Testis (tissue), 3 donors: ENCODE measurements around the gene NEURL1. TPM values are rescaled to one million over a fixed set of nuclear protein-coding genes. Genes with fewer than 3 reads are reported as not detected.

ENCODE experiments used
- DNase-seq: peaks from one replicate; pipeline ENCODE4 v3.0.0-alpha.2; 2019
- H3K27ac ChIP-seq, 2 donors: fragments of 200-600 bp; sonication (generic); one replicate each; pipeline ENCODE4 v1.5.1; 2019
- H3K27me3 ChIP-seq: fragments of 200-600 bp; sonication (generic); one replicate; pipeline ENCODE4 v1.5.1; 2019
- H3K36me3 ChIP-seq: fragments of 200-600 bp; sonication (generic); one replicate; pipeline ENCODE4 v1.5.1; 2017; ENCODE audit warnings: low read depth; ENCODE audit errors: missing control alignments
- H3K4me1 ChIP-seq: fragments of 200-600 bp; sonication (generic); one replicate; pipeline ENCODE4 v1.5.1; 2019
- H3K4me3 ChIP-seq, 2 donors: fragments of 200-600 bp; sonication (generic); one replicate each; pipeline ENCODE4 v1.5.1; 2017 to 2019
- H3K9me3 ChIP-seq: fragments of 200-600 bp; sonication (generic); one replicate; pipeline ENCODE4 v1.5.1; 2017
- POLR2A ChIP-seq: fragments of 450-650 bp; IDR thresholded peaks from one replicate; pipeline ENCODE4 v1.6.1; 2017; ENCODE audit warnings: antibody characterized with exemption, mild to moderate bottlenecking, moderate library complexity
- WGBS, 2 donors: methylation state at CpG; one replicate each; pipeline ENCODE4 v1.1.5; 2018; 5-methylcytosine and 5-hydroxymethylcytosine counted together
- intact Hi-C: fragments of 100-400 bp; cut with DNase I; formaldehyde crosslinking; loops from one replicate; pipeline ENCODE4 v1.15.1; 2023; ENCODE audit warnings: low total_unique reads
- polyA plus RNA-seq: library from polyadenylated mRNA; stranded (reverse); fragments of 350-450 nt; fragmentation: Illumina TruSeq; extraction: RNeasy Lipid Tissue Mini Kit (QIAGEN cat#74804); gene quantifications from one replicate; pipeline ENCODE4 v1.2.3, GENCODE V29; 2014; ENCODE audit warnings: low read depth, low replicate concordance; ENCODE audit not compliant: insufficient read depth
- total RNA-seq, 2 donors: library from RNA; depleted of rRNA; stranded (reverse); fragments of >200 nt; gene quantifications; one replicate each; pipeline ENCODE4 v1.2.3, GENCODE V29; 2016
- TF ChIP-seq, protein P1 (sequence below), 3 experiments: fragments of 450-650 bp in 2 of 3; fragments of 200-600 bp in 1 of 3; sonication (generic) in 1 of 3; IDR thresholded peaks; one replicate each; pipeline ENCODE4 v1.5.1; 2016 to 2019; ENCODE audit warnings: antibody characterized with exemption in 3 of 3, mild to moderate bottlenecking in 2 of 3, moderate library complexity in 1 of 3

The NEURL1 gene
- total and polyA plus RNA-seq, 3 donors from 2014 or later = 17.8 to 21.9 (median 19.8) TPM

DNA sequence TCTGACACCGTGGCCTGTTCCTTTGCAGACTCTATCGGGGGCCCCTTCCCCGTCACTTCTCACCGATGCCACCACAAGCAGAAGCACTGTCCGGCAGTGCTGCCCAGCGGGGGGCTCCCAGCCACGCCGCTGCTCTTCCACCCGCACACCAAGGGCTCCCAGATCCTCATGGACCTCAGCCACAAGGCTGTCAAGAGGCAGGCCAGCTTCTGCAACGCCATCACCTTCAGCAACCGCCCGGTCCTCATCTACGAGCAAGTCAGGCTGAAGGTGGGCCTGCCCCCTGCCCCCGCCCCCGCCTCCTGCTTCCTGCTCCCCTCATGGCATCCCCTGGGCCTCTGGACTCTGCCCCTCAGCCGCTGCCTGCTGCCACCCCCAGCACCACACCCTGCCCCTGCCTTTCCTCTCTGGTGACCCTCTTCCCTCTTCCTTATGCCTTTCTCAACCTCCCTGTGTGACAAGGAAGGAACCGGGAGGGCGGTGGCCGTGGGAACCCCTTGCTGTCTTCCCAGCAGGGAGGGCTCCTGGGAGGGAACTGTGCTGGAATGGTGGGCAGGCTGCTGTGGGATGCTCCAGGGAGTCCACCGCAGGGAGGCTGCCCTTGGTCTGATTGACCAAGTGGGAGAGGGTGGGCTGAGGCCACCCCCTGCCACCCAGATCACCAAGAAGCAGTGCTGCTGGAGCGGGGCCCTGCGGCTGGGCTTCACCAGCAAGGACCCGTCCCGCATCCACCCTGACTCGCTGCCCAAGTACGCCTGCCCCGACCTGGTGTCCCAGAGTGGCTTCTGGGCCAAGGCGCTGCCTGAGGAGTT, 77.5 kb downstream of the NEURL1 start:
- WGBS, 2 donors = 93 to 95% methylated on average over 18 to 28 of the region's 28 CpGs
- intact Hi-C loops = no loop called here
- H3K27ac ChIP-seq = no peak overlapping the region
- H3K27me3 ChIP-seq = no peaks in the 10 kb centered on the region
- H3K4me1 ChIP-seq = no peaks in the 10 kb centered on the region
- DNase-seq = no peak
- H3K36me3 ChIP-seq = no peaks in the 10 kb centered on the region
- no peak overlapping the region for H3K4me3 ChIP-seq
- no peaks in the 10 kb centered on the region for H3K9me3 ChIP-seq
- no peak for TF ChIP-seq POLR2A
- TF ChIP-seq, protein P1, sequence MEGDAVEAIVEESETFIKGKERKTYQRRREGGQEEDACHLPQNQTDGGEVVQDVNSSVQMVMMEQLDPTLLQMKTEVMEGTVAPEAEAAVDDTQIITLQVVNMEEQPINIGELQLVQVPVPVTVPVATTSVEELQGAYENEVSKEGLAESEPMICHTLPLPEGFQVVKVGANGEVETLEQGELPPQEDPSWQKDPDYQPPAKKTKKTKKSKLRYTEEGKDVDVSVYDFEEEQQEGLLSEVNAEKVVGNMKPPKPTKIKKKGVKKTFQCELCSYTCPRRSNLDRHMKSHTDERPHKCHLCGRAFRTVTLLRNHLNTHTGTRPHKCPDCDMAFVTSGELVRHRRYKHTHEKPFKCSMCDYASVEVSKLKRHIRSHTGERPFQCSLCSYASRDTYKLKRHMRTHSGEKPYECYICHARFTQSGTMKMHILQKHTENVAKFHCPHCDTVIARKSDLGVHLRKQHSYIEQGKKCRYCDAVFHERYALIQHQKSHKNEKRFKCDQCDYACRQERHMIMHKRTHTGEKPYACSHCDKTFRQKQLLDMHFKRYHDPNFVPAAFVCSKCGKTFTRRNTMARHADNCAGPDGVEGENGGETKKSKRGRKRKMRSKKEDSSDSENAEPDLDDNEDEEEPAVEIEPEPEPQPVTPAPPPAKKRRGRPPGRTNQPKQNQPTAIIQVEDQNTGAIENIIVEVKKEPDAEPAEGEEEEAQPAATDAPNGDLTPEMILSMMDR (IDR thresholded peaks at IDR 0.05) = no peak

DNA sequence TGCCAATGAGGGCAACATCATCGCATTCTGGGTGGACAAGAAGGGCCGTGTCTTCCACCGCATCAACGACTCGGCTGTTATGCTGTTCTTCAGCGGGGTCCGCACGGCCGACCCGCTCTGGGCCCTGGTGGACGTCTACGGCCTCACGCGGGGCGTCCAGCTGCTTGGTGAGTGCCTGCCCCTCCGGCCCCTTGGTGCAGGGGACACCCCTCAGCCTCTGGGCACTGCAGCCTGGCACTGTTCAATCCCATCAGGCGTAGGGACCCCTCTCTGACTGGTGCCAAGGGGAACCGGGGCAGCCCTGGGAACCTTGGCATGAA, 78.1 kb downstream of the NEURL1 start:
- DNase-seq = no peak
- Histone ChIP-seq H3K4me1 (no peaks in the 10 kb centered on the region), H3K27ac (no peak overlapping the region), H3K9me3 (no peaks in the 10 kb centered on the region), H3K4me3 (no peak overlapping the region), H3K36me3 (no peaks in the 10 kb centered on the region), H3K27me3 (no peaks in the 10 kb centered on the region)
- intact Hi-C loops = no loop called here
- WGBS, 2 donors = 93 to 94% methylated on average over 3 to 15 of the region's 18 CpGs
- TF ChIP-seq, protein P1 (IDR thresholded peaks at IDR 0.05) = no peak
- TF ChIP-seq POLR2A = no peak

DNA sequence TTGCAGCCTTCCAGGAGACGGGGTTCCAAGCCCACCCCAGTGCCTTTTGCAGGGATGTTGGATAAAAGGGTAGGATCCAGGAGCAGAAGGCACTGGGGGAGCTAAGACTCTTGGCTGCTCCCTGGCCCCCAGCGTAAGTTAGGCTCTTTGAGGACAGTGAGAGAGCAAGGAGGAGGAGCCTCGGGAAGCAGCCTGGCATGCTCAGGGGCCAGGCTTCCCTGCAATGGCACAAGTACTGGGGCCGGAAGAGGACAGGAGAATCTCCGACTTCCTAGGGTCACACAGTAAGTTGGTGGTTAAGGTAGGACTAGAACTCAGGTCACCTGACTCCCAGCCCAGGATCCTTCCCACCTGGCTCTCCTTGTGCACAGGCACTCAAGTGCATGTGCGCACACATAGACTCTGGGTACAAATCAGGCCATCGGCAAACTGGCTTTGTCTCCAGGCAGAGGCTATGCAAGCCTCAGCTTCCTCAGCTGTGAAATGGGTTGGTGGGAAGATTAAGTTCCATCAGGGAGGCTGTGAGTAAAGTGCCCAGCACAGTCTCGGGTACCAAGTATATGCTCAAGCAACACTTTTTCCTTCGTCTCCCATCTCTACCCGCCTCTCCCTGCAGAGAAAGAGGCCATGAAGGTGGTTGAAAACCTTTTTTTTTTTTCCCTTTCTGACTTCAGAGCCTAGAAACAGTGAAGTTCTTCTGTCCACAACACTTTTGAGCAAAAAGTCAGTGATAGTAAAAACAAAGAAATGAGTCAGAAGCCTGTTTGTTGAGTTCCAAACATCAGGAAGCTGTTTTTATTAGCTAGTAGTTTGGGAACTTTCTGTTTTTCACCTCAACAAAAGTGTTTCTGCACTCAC, 79.1 kb downstream of the NEURL1 start:
- Histone ChIP-seq H3K27ac (no peak overlapping the region), H3K4me3 (no peak overlapping the region), H3K9me3 (no peaks in the 10 kb centered on the region), H3K27me3 (no peaks in the 10 kb centered on the region), H3K36me3 (no peaks in the 10 kb centered on the region), H3K4me1 (no peaks in the 10 kb centered on the region)
- intact Hi-C loops = no loop called here
- WGBS, 2 donors = 88% methylated on average over 8 to 10 of the region's 10 CpGs
- no peak for TF ChIP-seq POLR2A
- TF ChIP-seq, protein P1 (IDR thresholded peaks at IDR 0.05) = no peak
- no peak for DNase-seq

DNA sequence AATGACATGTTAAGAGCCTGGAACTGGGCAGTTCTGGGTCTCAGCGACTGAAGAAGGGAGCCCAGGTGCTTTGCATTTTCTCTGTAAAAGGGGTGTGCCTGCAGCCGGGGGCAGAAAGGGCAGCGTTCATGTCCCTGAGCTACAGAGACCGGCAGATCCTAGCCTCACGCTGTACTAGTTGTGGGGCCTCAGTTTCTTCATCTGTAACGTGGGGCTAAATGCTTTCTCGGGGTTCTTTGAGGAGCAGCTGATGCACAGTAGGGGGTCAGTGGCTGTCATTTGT, 79.6 kb downstream of the NEURL1 start:
- 77 to 85% methylated on average over 7 of the region's 7 CpGs for WGBS, 2 donors
- no peak for DNase-seq

More for the DNA sequence above, 79.6 kb downstream of the NEURL1 start:
- H3K4me1 ChIP-seq = no peaks in the 10 kb centered on the region
- H3K27ac ChIP-seq = no peak overlapping the region
- TF ChIP-seq, protein P1 (IDR thresholded peaks at IDR 0.05) = no peak
- no peak for TF ChIP-seq POLR2A
- no peaks in the 10 kb centered on the region for H3K27me3 ChIP-seq
- intact Hi-C loops = no loop called here
- no peak overlapping the region for H3K4me3 ChIP-seq
- H3K36me3 ChIP-seq = no peaks in the 10 kb centered on the region
- H3K9me3 ChIP-seq = no peaks in the 10 kb centered on the region
